Liver (tissue), 3 donors: ENCODE data around the gene PRR16.

Experiments
- CTCF ChIP-seq: fragments of 150-350 bp; IDR thresholded peaks from 2 replicates; pipeline ENCODE4 v1.5.1; 2017; ENCODE audit warnings: improper control_type of control experiment, low read depth, low read length; ENCODE audit not compliant: missing input control
- GABPA ChIP-seq, 2 donors: IDR thresholded peaks in 1 of 2; conservative IDR thresholded peaks in 1 of 2; 2 replicates each; pipeline ENCODE4 v1.6.1; 2016; ENCODE audit warnings: antibody characterized with exemption in 2 of 2, mild to moderate bottlenecking in 1 of 2, moderate library complexity in 1 of 2
- JUND ChIP-seq, 2 donors: IDR thresholded peaks; 2 replicates each; pipeline ENCODE4 v1.6.1; 2016; ENCODE audit warnings: antibody characterized with exemption in 2 of 2
- REST ChIP-seq: IDR thresholded peaks from 2 replicates; pipeline ENCODE4 v1.6.1; 2016; ENCODE audit warnings: antibody characterized with exemption, mild to moderate bottlenecking
- YY1 ChIP-seq: IDR thresholded peaks from 2 replicates; pipeline ENCODE4 v1.6.1; 2016; ENCODE audit warnings: antibody characterized with exemption, mild to moderate bottlenecking
- ZBTB33 ChIP-seq: IDR thresholded peaks from 2 replicates; pipeline ENCODE4 v1.6.1; 2016; ENCODE audit warnings: antibody characterized with exemption
- donor health status: healthy.
- donor health status: healthy.

GRCh38 chr5:120471971-120472370 is 7.9 kb downstream of the PRR16 start:
- no peak for TF ChIP-seq CTCF
- no peak for TF ChIP-seq ZBTB33
- no peak for TF ChIP-seq GABPA (IDR thresholded peaks at IDR 0.05 in 1 of 2, conservative IDR thresholded peaks at IDR 0.05 in 1 of 2)
- TF ChIP-seq JUND (IDR thresholded peaks at IDR 0.05) = no peak
- no peak for TF ChIP-seq REST
- no peak for TF ChIP-seq YY1
